ENCODE results near the gene SPSB1. TPM values are rescaled to one million over a fixed set of nuclear protein-coding genes. Genes with fewer than 3 reads are reported as not detected.

The SPSB1 gene
- polyA plus RNA-seq, 1 donor (not counting 4 experiments of a cell fraction or from before 2014, with no cell fraction given) = 19.8 TPM

DNA sequence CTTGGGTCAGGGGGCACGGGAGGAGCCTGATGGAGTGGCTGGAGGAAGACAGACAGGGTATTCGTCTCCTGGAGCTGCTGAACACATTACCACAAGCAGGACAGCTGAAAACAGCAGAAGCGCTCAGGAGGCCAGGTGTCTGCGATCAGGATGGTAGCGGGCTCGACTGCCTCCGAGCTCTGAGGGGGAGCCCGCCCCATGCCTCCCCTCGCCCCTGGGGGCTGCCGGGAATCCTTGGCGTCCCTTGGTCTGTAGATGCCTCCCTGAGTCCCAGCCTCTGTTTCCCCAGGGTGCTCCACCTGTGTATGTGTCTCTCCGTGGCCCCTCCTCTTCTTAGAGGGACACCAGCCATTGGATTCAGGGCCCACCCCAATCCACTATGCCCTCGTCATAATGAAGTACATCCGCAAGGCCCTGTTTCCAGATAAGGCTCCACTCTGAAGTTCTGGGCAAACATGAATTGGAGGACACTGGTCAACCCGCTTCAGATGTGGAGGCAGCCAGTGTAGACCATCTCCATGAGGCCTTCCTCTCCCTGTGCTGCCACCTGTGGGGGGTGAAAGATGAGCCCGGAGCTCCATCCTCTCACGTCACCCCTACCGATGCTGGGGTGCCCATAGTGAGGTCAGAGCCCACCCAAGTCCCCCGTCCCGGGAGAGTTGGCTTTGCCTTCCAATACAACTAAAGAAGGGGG, 67.8 kb downstream of the SPSB1 start:
- dilution Hi-C loops (cut with MboI; ENCODE audit: extremely low pct_ligation_motif_present, low sequenced_read_pairs) = no loop called here
- H3K79me2 ChIP-seq (ENCODE audit: control insufficient read depth, insufficient read depth, low read length) = peaks cover 31% of the 10 kb centered on the region
- no peaks in the 10 kb centered on the region for H4K20me1 ChIP-seq (ENCODE audit: control insufficient read depth, extremely low read depth, insufficient read depth, low read length)
- TF ChIP-seq, protein P1, sequence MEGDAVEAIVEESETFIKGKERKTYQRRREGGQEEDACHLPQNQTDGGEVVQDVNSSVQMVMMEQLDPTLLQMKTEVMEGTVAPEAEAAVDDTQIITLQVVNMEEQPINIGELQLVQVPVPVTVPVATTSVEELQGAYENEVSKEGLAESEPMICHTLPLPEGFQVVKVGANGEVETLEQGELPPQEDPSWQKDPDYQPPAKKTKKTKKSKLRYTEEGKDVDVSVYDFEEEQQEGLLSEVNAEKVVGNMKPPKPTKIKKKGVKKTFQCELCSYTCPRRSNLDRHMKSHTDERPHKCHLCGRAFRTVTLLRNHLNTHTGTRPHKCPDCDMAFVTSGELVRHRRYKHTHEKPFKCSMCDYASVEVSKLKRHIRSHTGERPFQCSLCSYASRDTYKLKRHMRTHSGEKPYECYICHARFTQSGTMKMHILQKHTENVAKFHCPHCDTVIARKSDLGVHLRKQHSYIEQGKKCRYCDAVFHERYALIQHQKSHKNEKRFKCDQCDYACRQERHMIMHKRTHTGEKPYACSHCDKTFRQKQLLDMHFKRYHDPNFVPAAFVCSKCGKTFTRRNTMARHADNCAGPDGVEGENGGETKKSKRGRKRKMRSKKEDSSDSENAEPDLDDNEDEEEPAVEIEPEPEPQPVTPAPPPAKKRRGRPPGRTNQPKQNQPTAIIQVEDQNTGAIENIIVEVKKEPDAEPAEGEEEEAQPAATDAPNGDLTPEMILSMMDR (optimal IDR thresholded peaks at IDR 0.05 in 1 of 3, IDR thresholded peaks at IDR 0.05 in 1 of 3, conservative IDR thresholded peaks at IDR 0.05 in 1 of 3; ENCODE audit: extremely low read depth in 1 of 3, insufficient read depth in 2 of 3, low read length in 3 of 3) = no peak
- peaks cover 14 to 35% of the 10 kb centered on the region in 2 experiments for H3K36me3 ChIP-seq (ENCODE audit: control insufficient read depth in 2 of 2, extremely low read depth in 1 of 2, insufficient read depth in 2 of 2, low read length in 2 of 2)
- H3K9me3 ChIP-seq (ENCODE audit: control insufficient read depth, low read depth, low read length) = no peaks in the 10 kb centered on the region
- H3K9me1 ChIP-seq (ENCODE audit: control insufficient read depth, extremely low read depth, insufficient read depth, low read length) = no peaks in the 10 kb centered on the region
- H3K9ac ChIP-seq (ENCODE audit: control insufficient read depth, extremely low read depth, insufficient read depth, low read length) = no peak overlapping the region
- FAIRE-seq (no peak), DNase-seq (ENCODE audit: low read depth, low spot score) (no peak)
- no peak overlapping the region for H3K4me2 ChIP-seq (ENCODE audit: control insufficient read depth, extremely low read depth, insufficient read depth, low read depth, low read length)
- H3K4me3 ChIP-seq (ENCODE audit: control insufficient read depth in 2 of 3, extremely low read depth in 1 of 3, insufficient read depth in 2 of 3, low read depth in 1 of 3, low read length in 3 of 3) = no peak overlapping the region
- H3K27me3 ChIP-seq (ENCODE audit: control insufficient read depth, extremely low read depth, insufficient read depth, low read length) = no peaks in the 10 kb centered on the region
- H2AFZ ChIP-seq (ENCODE audit: control insufficient read depth, low read length) = no peak overlapping the region
- H3K4me1 ChIP-seq (ENCODE audit: control insufficient read depth, extremely low read depth, insufficient read depth, low read length) = no peaks in the 10 kb centered on the region
- no peak overlapping the region for H3K27ac ChIP-seq (ENCODE audit: control insufficient read depth, insufficient read depth, low read length)

DNA sequence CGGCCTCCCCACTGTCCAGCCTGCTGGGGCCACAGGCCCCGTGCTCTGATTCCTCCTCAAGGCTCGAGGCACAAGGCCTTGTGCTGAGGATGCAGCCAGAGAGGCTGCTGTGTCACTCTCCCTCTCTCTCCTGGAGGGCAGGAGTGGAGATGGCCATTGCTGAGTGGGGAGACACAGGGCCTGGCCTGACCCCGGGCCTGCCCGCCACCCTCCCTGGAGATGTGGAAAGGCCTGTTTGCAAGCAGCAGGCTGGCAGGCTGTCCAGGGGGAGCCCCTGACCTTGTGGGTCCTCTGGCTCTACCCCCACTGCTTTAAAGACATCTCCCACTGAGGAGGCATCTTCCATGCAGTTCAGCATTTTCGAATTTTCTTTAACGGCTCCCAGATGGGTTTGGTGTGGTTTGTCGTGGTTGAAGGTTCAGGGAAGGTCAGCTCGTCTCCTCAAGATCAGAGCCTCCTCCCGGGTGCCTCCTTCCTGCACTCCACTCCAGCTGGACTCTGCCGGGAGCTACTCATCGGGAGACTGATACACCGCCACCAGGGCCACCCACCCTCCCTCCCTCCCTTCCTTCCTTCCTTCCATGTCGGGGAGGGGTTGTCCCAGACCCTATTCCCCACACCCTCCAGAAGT, 69.1 kb downstream of the SPSB1 start:
- H3K79me2 ChIP-seq (ENCODE audit: control insufficient read depth, insufficient read depth, low read length) = peaks cover 26% of the 10 kb centered on the region
- no peak overlapping the region for H3K9ac ChIP-seq (ENCODE audit: control insufficient read depth, extremely low read depth, insufficient read depth, low read length)
- H3K4me2 ChIP-seq (ENCODE audit: control insufficient read depth, extremely low read depth, insufficient read depth, low read depth, low read length) = no peak overlapping the region
- no peak overlapping the region for H2AFZ ChIP-seq (ENCODE audit: control insufficient read depth, low read length)
- DNase-seq (ENCODE audit: low read depth, low spot score) (no peak), FAIRE-seq (no peak)
- H3K4me1 ChIP-seq (ENCODE audit: control insufficient read depth, extremely low read depth, insufficient read depth, low read length) = no peaks in the 10 kb centered on the region
- H3K9me3 ChIP-seq (ENCODE audit: control insufficient read depth, low read depth, low read length) = no peaks in the 10 kb centered on the region
- no peaks in the 10 kb centered on the region for H3K27me3 ChIP-seq (ENCODE audit: control insufficient read depth, extremely low read depth, insufficient read depth, low read length)
- H3K27ac ChIP-seq (ENCODE audit: control insufficient read depth, insufficient read depth, low read length) = no peak overlapping the region
- no peak overlapping the region for H3K4me3 ChIP-seq (ENCODE audit: control insufficient read depth in 2 of 3, extremely low read depth in 1 of 3, insufficient read depth in 2 of 3, low read depth in 1 of 3, low read length in 3 of 3)
- no peaks in the 10 kb centered on the region for H4K20me1 ChIP-seq (ENCODE audit: control insufficient read depth, extremely low read depth, insufficient read depth, low read length)
- TF ChIP-seq, protein P1 (optimal IDR thresholded peaks at IDR 0.05 in 1 of 3, IDR thresholded peaks at IDR 0.05 in 1 of 3, conservative IDR thresholded peaks at IDR 0.05 in 1 of 3; ENCODE audit: extremely low read depth in 1 of 3, insufficient read depth in 2 of 3, low read length in 3 of 3) = no peak
- no peak for TF ChIP-seq EZH2 (IDR thresholded peaks at IDR 0.05; ENCODE audit: low read length)
- H3K9me1 ChIP-seq (ENCODE audit: control insufficient read depth, extremely low read depth, insufficient read depth, low read length) = no peaks in the 10 kb centered on the region
- peaks cover 3 to 27% of the 10 kb centered on the region in 2 experiments for H3K36me3 ChIP-seq (ENCODE audit: control insufficient read depth in 2 of 2, extremely low read depth in 1 of 2, insufficient read depth in 2 of 2, low read length in 2 of 2)
- dilution Hi-C loops (cut with MboI; ENCODE audit: extremely low pct_ligation_motif_present, low sequenced_read_pairs) = no loop called here

Measured in keratinocyte (primary cell).